Endothelial cell of umbilical vein (primary cell): ENCODE data around the gene GRID1. TPM values are rescaled to one million over a fixed set of nuclear protein-coding genes. Genes with fewer than 3 reads are reported as not detected.

Experiments
- BruUV-seq: library from RNA; stranded (reverse); fragments of 400-500 nt; replicated peaks from 2 replicates; lab custom pipeline; 2021; lab: Mats Ljungman, UMichigan
- CTCF ChIA-PET: fragments of 300-600, 350-600 bp; sonication (Branson Sonifier 250); formaldehyde crosslinking; loops from one replicate; lab custom pipeline; 2021; ENCODE audit warnings: antibody characterized with exemption, inconsistent platforms; lab: Charles Lee
- POLR2A ChIA-PET: fragments of 300-600, 350-600 bp; sonication (Branson Sonifier 250); formaldehyde crosslinking; loops from one replicate; lab custom pipeline; 2021; ENCODE audit warnings: antibody characterized with exemption, inconsistent platforms; lab: Charles Lee
- DNase-seq: peaks from one replicate; pipeline ENCODE4 v3.0.0-alpha.2; 2011; ENCODE audit warnings: low read depth, low spot score
- FAIRE-seq: peaks from 2 replicates; lab custom pipeline; 2011; peaks lifted over from hg19 to GRCh38; lab: Jason Lieb, UNC
- H2AFZ ChIP-seq: 2 replicates; pipeline ENCODE4 v1.6.0; 2012; ENCODE audit warnings: low read depth, low read length, control low read depth, inconsistent platforms
- H3K27ac ChIP-seq: 2 replicates; pipeline ENCODE4 v1.5.1; 2011; ENCODE audit warnings: low read depth, mild to moderate bottlenecking, control low read depth, low read length, moderate library complexity; ENCODE audit not compliant: insufficient read depth
- H3K27me3 ChIP-seq, 2 experiments: 2 replicates each; pipeline versions ENCODE4 v1.6.0 to v1.6.1; 2011; ENCODE audit warnings: low read length in 2 of 2, mixed read lengths in 1 of 2; ENCODE audit not compliant: control insufficient read depth in 2 of 2, insufficient read depth in 2 of 2
- H3K36me3 ChIP-seq, 2 experiments: 2 replicates in 1 of 2; 3 replicates in 1 of 2; pipeline ENCODE4 v1.5.1; 2011; ENCODE audit warnings: low read length in 2 of 2, mild to moderate bottlenecking in 1 of 2, moderate library complexity in 1 of 2; ENCODE audit not compliant: control insufficient read depth in 2 of 2, insufficient read depth in 2 of 2; ENCODE audit errors: extremely low read depth in 1 of 2
- H3K4me1 ChIP-seq: 3 replicates; pipeline ENCODE4 v1.5.1; 2011; ENCODE audit warnings: mild to moderate bottlenecking, low read length; ENCODE audit not compliant: control insufficient read depth, insufficient read depth; ENCODE audit errors: extremely low read depth
- H3K4me2 ChIP-seq: 2 replicates; pipeline ENCODE4 v1.6.1; 2011; ENCODE audit warnings: low read length, control low read depth, mixed read lengths; ENCODE audit not compliant: insufficient read depth
- H3K4me3 ChIP-seq, 3 experiments: fragments of 200-600 bp in 1 of 3; sonication (generic), shearing (Covaris generic) in 1 of 3; replicated peaks in 1 of 3; 2 replicates each; pipeline ENCODE4 v1.5.1; 2011 to 2016; ENCODE audit warnings: control low read depth in 3 of 3, low read length in 3 of 3, mild to moderate bottlenecking in 2 of 3, inconsistent platforms in 1 of 3, low read depth in 1 of 3, moderate library complexity in 1 of 3; ENCODE audit not compliant: insufficient read depth in 1 of 3
- H3K79me2 ChIP-seq: 2 replicates; pipeline ENCODE4 v1.6.0; 2012; ENCODE audit warnings: low read length, inconsistent platforms; ENCODE audit not compliant: control insufficient read depth, insufficient read depth
- H3K9ac ChIP-seq: replicated peaks from 2 replicates; pipeline ENCODE3; 2011; ENCODE audit warnings: low read length, control low read depth; ENCODE audit not compliant: insufficient read depth; ENCODE audit errors: extremely low read depth
- H3K9me1 ChIP-seq: replicated peaks from 3 replicates; pipeline ENCODE4 v1.6.0; 2011; ENCODE audit warnings: mild to moderate bottlenecking, low read length; ENCODE audit not compliant: control insufficient read depth, insufficient read depth; ENCODE audit errors: extremely low read depth
- H3K9me3 ChIP-seq: replicated peaks from 2 replicates; pipeline ENCODE4 v1.5.1; 2012; ENCODE audit warnings: low read length, inconsistent platforms; ENCODE audit not compliant: control insufficient read depth, insufficient read depth
- H4K20me1 ChIP-seq: replicated peaks from 2 replicates; pipeline ENCODE3; 2011; ENCODE audit warnings: mild to moderate bottlenecking, low read length; ENCODE audit not compliant: control insufficient read depth, insufficient read depth; ENCODE audit errors: extremely low read depth
- CTCF ChIP-seq, 2 donors: IDR thresholded peaks; 1 replicate in 1 of 2; 2 replicates in 1 of 2; pipeline ENCODE4 v1.5.1; 2011; ENCODE audit warnings: low read length in 2 of 2, mild to moderate bottlenecking in 2 of 2, moderate library complexity in 2 of 2, control low read depth in 1 of 2, inconsistent platforms in 1 of 2, low read depth in 1 of 2; ENCODE audit not compliant: insufficient read depth in 1 of 2; ENCODE audit errors: extremely low read depth in 1 of 2
- EZH2 ChIP-seq: IDR thresholded peaks from 2 replicates; pipeline ENCODE4 v1.6.1; 2012; ENCODE audit warnings: borderline replicate concordance, low read depth, mild to moderate bottlenecking, moderate library complexity, low read length, inconsistent platforms; ENCODE audit not compliant: severe bottlenecking
- FOS ChIP-seq: IDR thresholded peaks from 2 replicates; pipeline ENCODE4 v1.6.1; 2011; ENCODE audit warnings: mild to moderate bottlenecking, low read length, moderate library complexity, borderline replicate concordance; ENCODE audit not compliant: insufficient read depth
- GATA2 ChIP-seq: IDR thresholded peaks from 2 replicates; pipeline ENCODE4 v1.7.0; 2011; ENCODE audit warnings: low read depth, mild to moderate bottlenecking, moderate library complexity, mixed read lengths, low read length; ENCODE audit not compliant: insufficient read length, insufficient read depth
- JUN ChIP-seq: IDR thresholded peaks from 2 replicates; pipeline ENCODE4 v1.6.1; 2011; ENCODE audit warnings: borderline replicate concordance, low read depth; ENCODE audit not compliant: insufficient read length, insufficient read depth
- MYC ChIP-seq: IDR thresholded peaks from one replicate; pipeline ENCODE4 v1.6.1; 2011; ENCODE audit warnings: mild to moderate bottlenecking, low read depth, low read length
- POLR2A ChIP-seq: IDR thresholded peaks from 2 replicates; pipeline ENCODE4 v1.6.1; 2012; ENCODE audit warnings: low read depth, mild to moderate bottlenecking, control low read depth, low read length
- POLR2AphosphoS5 ChIP-seq: IDR thresholded peaks from 2 replicates; pipeline ENCODE4 v1.6.1; 2012; ENCODE audit warnings: low read depth, mild to moderate bottlenecking, control low read depth, low read length, moderate library complexity; ENCODE audit not compliant: insufficient read depth
- dilution Hi-C: fragments of 300-500 bp; cut with MboI; formaldehyde crosslinking; loops from one replicate; pipeline ENCODE4 v1.15.0; 2019; ENCODE audit warnings: low sequenced_read_pairs; ENCODE audit not compliant: extremely low pct_ligation_motif_present
- intact Hi-C: fragments of 100-400 bp; cut with micrococcal nuclease; formaldehyde crosslinking; loops from one replicate; pipeline ENCODE4 v1.10.0; 2022
- polyA plus RNA-seq, 4 experiments: library from polyadenylated mRNA; depleted of rRNA in 3 of 4; stranded (reverse) in 3 of 4; unstranded in 1 of 4; fragments of >200 nt; gene quantifications; 2 replicates each; pipeline versions ENCODE4 v1.2.1 to v1.2.3, GENCODE V29; 2011 to 2012; ENCODE audit warnings: missing spikeins in 1 of 4
- total RNA-seq: library from RNA; stranded (reverse); gene quantifications from 2 replicates; pipeline ENCODE4 v1.2.3, GENCODE V29; 2021
- TF ChIP-seq, protein P1 (sequence below): IDR thresholded peaks from 2 replicates; pipeline ENCODE4 v1.6.1; 2011; ENCODE audit not compliant: insufficient read depth, insufficient read length

GRID1 gene
- total and polyA plus RNA-seq, 2 donors (not counting 3 experiments of a cell fraction or from before 2014, with no cell fraction given) = not detected

GRCh38 chr10:86247073-86247472 is 119.5 kb downstream of the GRID1 start:
- H3K4me1 ChIP-seq = no peaks in the 10 kb centered on the region
- no peak for DNase-seq
- no peak for FAIRE-seq
- no peak overlapping the region for H3K9ac ChIP-seq
- CTCF ChIA-PET = no interaction called here
- H3K79me2 ChIP-seq = no peaks in the 10 kb centered on the region
- TF ChIP-seq GATA2 (no peak), JUN (no peak)
- TF ChIP-seq, protein P1, sequence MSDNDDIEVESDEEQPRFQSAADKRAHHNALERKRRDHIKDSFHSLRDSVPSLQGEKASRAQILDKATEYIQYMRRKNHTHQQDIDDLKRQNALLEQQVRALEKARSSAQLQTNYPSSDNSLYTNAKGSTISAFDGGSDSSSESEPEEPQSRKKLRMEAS = no peak
- no peaks in the 10 kb centered on the region for H3K36me3 ChIP-seq
- dilution Hi-C loops (no loop called here), intact Hi-C loops (no loop called here)
- H3K27me3 ChIP-seq = no peaks in the 10 kb centered on the region
- POLR2A ChIA-PET = no interaction called here
- no peaks in the 10 kb centered on the region for H3K9me3 ChIP-seq
- no peak overlapping the region for H3K27ac ChIP-seq
- no peaks in the 10 kb centered on the region for H4K20me1 ChIP-seq
- H3K9me1 ChIP-seq = no peaks in the 10 kb centered on the region
- H3K4me3 ChIP-seq = no peak overlapping the region
- BruUV-seq = no TSS peak
- H3K4me2 ChIP-seq = no peak overlapping the region
- H2AFZ ChIP-seq = no peak overlapping the region

DNA sequence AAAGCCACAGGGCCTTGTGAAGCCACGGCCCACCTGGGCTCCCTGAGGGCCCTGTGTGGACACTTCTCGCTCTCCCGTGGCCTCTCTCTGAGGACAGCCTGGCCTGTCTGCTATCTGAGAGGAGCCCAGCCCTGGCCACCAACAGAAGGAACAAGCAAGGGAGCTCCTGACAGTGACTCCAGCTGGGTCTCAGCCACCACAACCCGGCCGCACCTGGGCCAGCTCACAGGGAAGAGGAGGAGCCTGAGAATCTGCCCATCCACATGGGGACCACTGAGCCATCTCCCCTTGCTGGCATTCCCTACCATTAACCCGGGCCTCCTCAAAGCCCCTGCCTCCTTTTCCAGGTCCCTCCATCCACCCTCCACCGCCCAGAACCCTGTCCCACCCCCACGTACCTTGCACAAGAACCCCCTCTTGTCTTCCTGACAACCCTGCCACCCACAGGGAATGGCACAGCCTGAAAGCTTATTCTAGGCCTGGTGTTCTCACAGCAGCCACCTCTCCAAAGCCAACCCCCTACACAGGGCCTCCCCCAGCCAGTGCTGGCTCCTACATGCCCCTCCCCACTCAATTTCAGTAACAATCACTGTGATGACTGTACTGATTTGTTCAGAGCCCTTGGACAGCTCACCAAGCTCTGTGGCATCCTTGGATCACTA is 120.2 kb downstream of the GRID1 start:
- no peak overlapping the region for H3K9ac ChIP-seq
- dilution Hi-C loops (no loop called here), intact Hi-C loops (no loop called here)
- no peaks in the 10 kb centered on the region for H3K9me1 ChIP-seq
- no peaks in the 10 kb centered on the region for H3K79me2 ChIP-seq
- no peak for TF ChIP-seq POLR2AphosphoS5
- TF ChIP-seq FOS = no peak
- no peak for TF ChIP-seq POLR2A
- no peak for TF ChIP-seq MYC
- TF ChIP-seq JUN = no peak
- no peak for TF ChIP-seq EZH2
- TF ChIP-seq, protein P1 = no peak
- no peak for TF ChIP-seq CTCF (IDR thresholded peaks at IDR 0.05; ENCODE audit: extremely low read depth in 1 of 2, insufficient read depth in 1 of 2, low read depth in 1 of 2, low read length in 2 of 2)
- TF ChIP-seq GATA2 = no peak
- H3K9me3 ChIP-seq = no peaks in the 10 kb centered on the region
- ChIA-PET POLR2A (no interaction called here), CTCF (no interaction called here)
- H3K27me3 ChIP-seq = no peaks in the 10 kb centered on the region
- no peaks in the 10 kb centered on the region for H4K20me1 ChIP-seq
- H3K27ac ChIP-seq = no peak overlapping the region
- H3K36me3 ChIP-seq = no peaks in the 10 kb centered on the region
- DNase-seq (no peak), FAIRE-seq (no peak)
- H3K4me2 ChIP-seq = no peak overlapping the region
- H2AFZ ChIP-seq = no peak overlapping the region
- no TSS peak for BruUV-seq
- no peaks in the 10 kb centered on the region for H3K4me1 ChIP-seq
- H3K4me3 ChIP-seq = no peak overlapping the region
